ENCODE results near the gene SH3GL2. TPM values are rescaled to one million over a fixed set of nuclear protein-coding genes. Genes with fewer than 3 reads are reported as not detected.

SH3GL2 gene
- total RNA-seq, 1 experiment from 2014 or later: 1.1 TPM

DNA sequence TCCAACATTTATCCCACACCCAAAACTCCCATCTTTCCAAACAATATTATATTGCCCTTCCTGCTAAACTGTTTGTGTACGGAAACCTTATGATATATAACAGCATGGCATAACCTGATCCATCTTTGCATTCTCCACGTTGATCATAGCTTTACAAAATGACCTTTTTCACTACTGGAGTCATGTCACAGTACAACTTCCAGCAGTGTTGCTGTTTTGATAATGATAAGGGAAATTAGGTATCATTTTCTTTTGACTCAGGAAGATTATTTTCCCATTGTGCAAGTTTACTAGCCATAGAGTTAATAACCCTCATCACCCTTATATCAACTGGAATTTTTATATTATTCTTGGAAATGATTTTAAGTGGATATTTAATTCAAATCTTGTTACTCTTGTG lies 57.5 kb downstream of the SH3GL2 start:
- H3K27me3 Mint-ChIP-seq (ENCODE audit: unreplicated experiment): no peaks in the 10 kb centered on the region
- CTCF ChIA-PET: no interaction called here
- BruUV-seq (replicated peaks): no TSS peak
- H3K27ac Mint-ChIP-seq (ENCODE audit: unreplicated experiment): no peak overlapping the region
- intact Hi-C loops (cut with micrococcal nuclease; ENCODE audit: unreplicated experiment): no loop called here
- TF ChIP-seq, protein P1, sequence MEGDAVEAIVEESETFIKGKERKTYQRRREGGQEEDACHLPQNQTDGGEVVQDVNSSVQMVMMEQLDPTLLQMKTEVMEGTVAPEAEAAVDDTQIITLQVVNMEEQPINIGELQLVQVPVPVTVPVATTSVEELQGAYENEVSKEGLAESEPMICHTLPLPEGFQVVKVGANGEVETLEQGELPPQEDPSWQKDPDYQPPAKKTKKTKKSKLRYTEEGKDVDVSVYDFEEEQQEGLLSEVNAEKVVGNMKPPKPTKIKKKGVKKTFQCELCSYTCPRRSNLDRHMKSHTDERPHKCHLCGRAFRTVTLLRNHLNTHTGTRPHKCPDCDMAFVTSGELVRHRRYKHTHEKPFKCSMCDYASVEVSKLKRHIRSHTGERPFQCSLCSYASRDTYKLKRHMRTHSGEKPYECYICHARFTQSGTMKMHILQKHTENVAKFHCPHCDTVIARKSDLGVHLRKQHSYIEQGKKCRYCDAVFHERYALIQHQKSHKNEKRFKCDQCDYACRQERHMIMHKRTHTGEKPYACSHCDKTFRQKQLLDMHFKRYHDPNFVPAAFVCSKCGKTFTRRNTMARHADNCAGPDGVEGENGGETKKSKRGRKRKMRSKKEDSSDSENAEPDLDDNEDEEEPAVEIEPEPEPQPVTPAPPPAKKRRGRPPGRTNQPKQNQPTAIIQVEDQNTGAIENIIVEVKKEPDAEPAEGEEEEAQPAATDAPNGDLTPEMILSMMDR (IDR thresholded peaks at IDR 0.05; ENCODE audit: unreplicated experiment): no peak
- no peak overlapping the region for H3K4me3 Mint-ChIP-seq (ENCODE audit: low read depth, unreplicated experiment)
- H3K36me3 Mint-ChIP-seq (ENCODE audit: insufficient read depth, unreplicated experiment): no peaks in the 10 kb centered on the region
- no peak for DNase-seq
- H3K9me3 Mint-ChIP-seq (ENCODE audit: low read depth, unreplicated experiment): no peaks in the 10 kb centered on the region
- H3K4me1 Mint-ChIP-seq (ENCODE audit: low read depth, unreplicated experiment): no peaks in the 10 kb centered on the region

DNA sequence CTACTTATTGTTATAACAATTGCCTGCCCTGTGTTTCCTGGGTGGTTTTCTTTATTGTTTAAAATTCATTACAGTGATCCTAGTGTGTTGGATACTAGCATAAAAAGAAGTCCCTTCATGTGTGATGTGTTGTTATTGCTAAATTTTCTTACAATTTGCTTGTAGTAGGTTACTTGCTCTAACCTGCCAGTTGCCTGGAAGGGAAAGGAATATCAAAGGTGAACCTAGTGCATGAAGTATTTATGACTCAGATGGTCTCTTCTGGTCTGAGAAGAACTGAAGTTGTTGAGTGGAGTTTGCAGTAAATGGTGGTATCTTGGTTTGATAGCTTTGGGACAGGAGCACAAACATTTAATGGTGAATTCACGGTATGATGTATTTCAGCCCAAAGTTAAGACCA lies 58.0 kb downstream of the SH3GL2 start:
- TF ChIP-seq, protein P1 (IDR thresholded peaks at IDR 0.05; ENCODE audit: unreplicated experiment): no peak
- CTCF ChIA-PET: no interaction called here
- no TSS peak for BruUV-seq (replicated peaks)
- Mint-ChIP-seq H3K4me1 (ENCODE audit: low read depth, unreplicated experiment) (no peaks in the 10 kb centered on the region), H3K27ac (ENCODE audit: unreplicated experiment) (no peak overlapping the region), H3K36me3 (ENCODE audit: insufficient read depth, unreplicated experiment) (no peaks in the 10 kb centered on the region), H3K27me3 (ENCODE audit: unreplicated experiment) (no peaks in the 10 kb centered on the region), H3K9me3 (ENCODE audit: low read depth, unreplicated experiment) (no peaks in the 10 kb centered on the region), H3K4me3 (ENCODE audit: low read depth, unreplicated experiment) (no peak overlapping the region)
- intact Hi-C loops (cut with micrococcal nuclease; ENCODE audit: unreplicated experiment): no loop called here
- no peak for DNase-seq

DNA sequence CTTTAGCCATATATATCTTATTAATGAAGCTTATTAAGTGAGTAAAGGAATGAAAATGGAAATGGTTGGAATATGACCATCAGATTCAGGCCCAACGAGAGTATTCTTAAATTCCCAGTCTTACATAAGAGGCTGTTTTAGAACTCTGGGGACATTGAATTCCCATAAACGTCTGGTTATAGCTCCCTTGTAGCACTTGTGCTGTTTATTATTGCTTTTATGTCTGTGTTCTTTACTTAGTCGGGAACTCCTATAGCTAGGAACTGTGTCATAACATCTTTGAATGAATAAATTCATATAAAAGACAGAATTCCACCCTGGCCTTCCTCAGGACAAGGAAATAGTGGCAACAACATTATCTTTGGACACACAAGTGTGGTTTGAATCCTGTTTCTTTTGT lies 58.4 kb downstream of the SH3GL2 start:
- intact Hi-C loops (cut with micrococcal nuclease; ENCODE audit: unreplicated experiment): no loop called here
- BruUV-seq (replicated peaks): no TSS peak
- TF ChIP-seq, protein P1 (IDR thresholded peaks at IDR 0.05; ENCODE audit: unreplicated experiment): no peak

DNA sequence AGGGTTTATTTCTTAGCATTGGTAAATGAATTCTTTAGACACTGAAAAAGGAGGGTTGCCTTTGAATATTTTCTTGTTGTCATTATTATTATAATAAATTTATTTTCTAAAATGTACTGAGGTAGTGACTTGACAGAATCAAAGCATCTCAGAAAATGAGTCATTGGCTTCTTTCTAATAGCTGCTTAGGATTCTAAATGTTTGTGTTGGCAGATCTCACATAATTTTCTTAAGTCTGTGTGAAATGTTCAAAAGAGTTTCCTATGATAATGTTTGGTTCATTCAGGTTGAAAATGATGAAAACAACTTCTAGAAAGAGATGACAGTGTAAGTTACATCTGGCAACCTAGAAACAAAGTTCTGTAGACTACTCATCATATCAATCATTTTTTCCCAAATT lies 69.7 kb downstream of the SH3GL2 start:
- Mint-ChIP-seq H3K4me3 (ENCODE audit: low read depth, unreplicated experiment) (no peak overlapping the region), H3K27me3 (ENCODE audit: unreplicated experiment) (peaks cover 41% of the 10 kb centered on the region), H3K36me3 (ENCODE audit: insufficient read depth, unreplicated experiment) (no peaks in the 10 kb centered on the region), H3K4me1 (ENCODE audit: low read depth, unreplicated experiment) (no peaks in the 10 kb centered on the region), H3K9me3 (ENCODE audit: low read depth, unreplicated experiment) (peaks cover 3% of the 10 kb centered on the region), H3K27ac (ENCODE audit: unreplicated experiment) (no peak overlapping the region)
- intact Hi-C loops (cut with micrococcal nuclease; ENCODE audit: unreplicated experiment): no loop called here
- no peak for DNase-seq
- CTCF ChIA-PET: no interaction called here
- TF ChIP-seq, protein P1 (IDR thresholded peaks at IDR 0.05; ENCODE audit: unreplicated experiment): no peak
- no TSS peak for BruUV-seq (replicated peaks)

More for the DNA sequence above, 58.4 kb downstream of the SH3GL2 start:
- H3K4me1 Mint-ChIP-seq (ENCODE audit: low read depth, unreplicated experiment): no peaks in the 10 kb centered on the region
- H3K9me3 Mint-ChIP-seq (ENCODE audit: low read depth, unreplicated experiment): no peaks in the 10 kb centered on the region
- CTCF ChIA-PET: no interaction called here
- H3K27me3 Mint-ChIP-seq (ENCODE audit: unreplicated experiment): no peaks in the 10 kb centered on the region
- H3K36me3 Mint-ChIP-seq (ENCODE audit: insufficient read depth, unreplicated experiment): no peaks in the 10 kb centered on the region
- DNase-seq: no peak
- H3K27ac Mint-ChIP-seq (ENCODE audit: unreplicated experiment): no peak overlapping the region
- H3K4me3 Mint-ChIP-seq (ENCODE audit: low read depth, unreplicated experiment): no peak overlapping the region

DNA sequence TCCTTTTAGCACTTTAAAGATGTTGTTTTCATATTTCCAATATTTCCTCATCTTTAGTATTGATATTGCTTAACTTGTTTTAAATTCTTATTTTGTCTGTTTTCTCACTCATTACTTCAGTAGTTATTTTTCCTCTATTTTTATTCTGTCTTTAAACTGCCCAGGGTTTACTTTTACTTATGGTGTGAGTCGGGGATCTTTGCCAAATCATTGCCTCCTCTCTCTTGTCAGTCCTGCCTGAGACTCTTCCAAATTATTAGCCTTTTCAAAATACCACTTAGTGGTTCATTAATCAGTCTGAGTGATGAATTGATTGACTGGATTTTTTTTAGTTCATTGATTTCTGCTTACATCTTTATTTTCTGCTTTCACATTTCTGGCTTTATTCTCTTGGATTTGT lies 72.9 kb downstream of the SH3GL2 start:
- BruUV-seq (replicated peaks): no TSS peak
- peaks cover 30% of the 10 kb centered on the region for H3K27me3 Mint-ChIP-seq (ENCODE audit: unreplicated experiment)
- H3K9me3 Mint-ChIP-seq (ENCODE audit: low read depth, unreplicated experiment): no peaks in the 10 kb centered on the region
- no peaks in the 10 kb centered on the region for H3K36me3 Mint-ChIP-seq (ENCODE audit: insufficient read depth, unreplicated experiment)
- H3K4me3 Mint-ChIP-seq (ENCODE audit: low read depth, unreplicated experiment): no peak overlapping the region
- intact Hi-C loops (cut with micrococcal nuclease; ENCODE audit: unreplicated experiment): no loop called here
- H3K4me1 Mint-ChIP-seq (ENCODE audit: low read depth, unreplicated experiment): no peaks in the 10 kb centered on the region
- no peak overlapping the region for H3K27ac Mint-ChIP-seq (ENCODE audit: unreplicated experiment)
- CTCF ChIA-PET: no interaction called here
- TF ChIP-seq, protein P1 (IDR thresholded peaks at IDR 0.05; ENCODE audit: unreplicated experiment): no peak
- DNase-seq: no peak
